NCI-H524 (cell line): ENCODE measurements around the gene JDP2.

Experiments used
- DNase-seq, 2 experiments: peaks; one replicate each; lab custom pipeline; 2025; lab: John Stamatoyannopoulos, UW

The JDP2 gene

DNA sequence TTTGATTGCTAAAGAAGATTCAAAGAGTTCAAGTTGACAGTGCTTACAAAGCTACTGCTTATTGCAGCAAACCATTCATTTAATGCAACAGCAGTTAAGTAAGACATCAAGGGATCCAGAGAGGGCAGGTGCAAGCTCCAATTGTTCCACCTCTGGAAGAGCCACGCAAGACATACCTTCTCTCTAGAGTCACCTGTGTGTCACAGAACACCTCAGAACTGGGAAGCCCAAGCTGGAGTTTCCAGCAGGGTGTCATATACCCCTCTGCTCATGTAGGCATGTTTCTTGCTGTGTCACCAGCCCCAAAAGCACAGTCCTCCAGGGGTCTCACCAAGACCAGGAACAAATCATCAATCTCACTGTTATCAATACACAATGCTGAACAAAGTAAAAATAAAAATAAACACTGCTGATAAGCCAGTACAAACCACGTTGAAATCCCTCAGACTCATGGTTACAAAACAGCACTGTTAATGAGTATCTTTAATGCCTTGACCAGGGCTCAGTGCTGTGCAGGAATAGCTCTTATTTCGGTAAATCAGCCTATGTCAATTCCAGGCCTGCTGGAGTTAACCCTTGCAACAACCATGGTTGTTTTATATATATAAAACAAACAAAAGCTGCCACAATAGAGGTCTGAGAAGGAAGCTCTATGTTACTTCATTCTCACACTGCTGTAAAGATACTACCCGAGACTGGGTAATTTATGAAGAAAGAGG is 57.0 kb downstream of the JDP2 start:
- DNase-seq = no peak

- DNase-seq = no peak
Observed at GRCh38 chr14:75486318-75486717, 58.5 kb downstream of the JDP2 start.

DNA sequence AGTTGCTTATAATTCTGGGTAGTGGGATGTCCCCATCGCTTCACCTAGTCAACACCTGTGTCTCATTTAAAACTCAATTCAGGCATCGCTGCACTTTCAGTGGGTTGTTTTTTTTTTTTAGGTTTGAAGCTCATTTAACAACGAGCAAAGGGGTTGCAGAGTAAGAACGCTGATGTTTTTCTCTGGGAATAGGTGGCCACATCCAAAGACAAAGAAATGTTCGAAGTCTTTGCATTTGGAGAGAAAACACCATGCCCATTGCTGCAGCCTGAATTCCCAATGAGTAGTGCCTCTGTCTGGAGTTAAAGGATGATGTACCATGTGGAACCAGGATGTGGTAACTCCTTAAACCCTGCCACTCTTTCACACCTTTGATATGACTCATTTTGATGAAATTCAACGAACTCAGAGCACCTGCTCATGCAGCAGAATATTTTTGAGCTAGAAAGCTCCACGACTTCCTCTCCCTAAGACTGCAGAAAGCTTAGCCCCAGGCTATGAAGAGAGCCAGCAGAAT is 59.4 kb downstream of the JDP2 start:
- DNase-seq = no peak

GRCh38 chr14:75489480-75489837 is 61.6 kb downstream of the JDP2 start:
- DNase-seq = no peak

DNA sequence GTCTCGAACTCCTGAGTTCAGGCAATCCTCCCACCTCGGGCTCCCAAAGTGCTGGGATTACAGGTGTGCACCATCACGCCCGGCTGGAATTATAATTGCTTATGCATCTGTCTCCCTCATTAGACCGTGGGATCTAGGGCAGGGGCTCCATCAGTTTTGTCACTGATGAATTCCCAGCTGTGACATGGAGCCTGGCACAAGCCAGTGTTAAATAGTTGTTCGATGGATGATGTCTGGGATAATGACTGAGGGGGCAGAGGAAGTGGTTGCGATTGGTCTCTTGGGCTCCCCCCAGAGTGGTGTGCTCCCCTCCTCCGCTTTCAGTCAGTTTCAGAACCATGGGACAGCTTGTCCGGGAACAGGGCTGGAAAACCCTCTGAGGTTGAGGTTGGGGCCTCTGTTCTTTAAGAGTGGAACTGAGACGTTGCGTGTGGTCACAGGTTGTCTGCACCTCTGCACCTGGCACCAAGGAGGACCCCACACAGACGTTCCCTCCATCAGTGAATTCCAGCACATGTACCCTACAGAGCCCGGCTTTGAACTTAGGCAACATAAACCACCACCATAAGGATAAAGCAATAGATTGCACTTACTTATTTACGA is 63.7 kb downstream of the JDP2 start:
- DNase-seq = no peak

- DNase-seq = no peak
Observed at GRCh38 chr14:75492832-75493591, 65.2 kb downstream of the JDP2 start.

GRCh38 chr14:75493592-75494087 is 65.8 kb downstream of the JDP2 start:
- DNase-seq = no peak

DNA sequence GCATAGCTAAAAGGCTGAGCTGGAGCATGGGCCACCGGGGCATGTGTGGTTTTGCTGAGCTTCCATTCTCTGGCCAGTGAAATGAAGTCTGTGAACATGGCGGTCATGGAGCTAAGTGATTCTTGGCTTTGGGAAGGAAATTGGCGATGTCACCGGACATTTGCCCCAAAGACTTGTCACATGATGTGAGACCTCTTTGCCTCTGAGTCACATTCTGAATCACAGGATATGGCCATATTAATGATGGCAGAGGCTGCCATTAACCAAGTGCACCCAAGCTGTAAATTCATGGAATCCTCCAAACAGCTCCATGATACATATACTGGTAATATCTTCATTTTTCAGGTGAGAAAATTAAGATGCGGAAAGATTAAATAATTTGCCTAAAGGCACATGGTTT is 67.1 kb downstream of the JDP2 start:
- DNase-seq = no peak

DNA sequence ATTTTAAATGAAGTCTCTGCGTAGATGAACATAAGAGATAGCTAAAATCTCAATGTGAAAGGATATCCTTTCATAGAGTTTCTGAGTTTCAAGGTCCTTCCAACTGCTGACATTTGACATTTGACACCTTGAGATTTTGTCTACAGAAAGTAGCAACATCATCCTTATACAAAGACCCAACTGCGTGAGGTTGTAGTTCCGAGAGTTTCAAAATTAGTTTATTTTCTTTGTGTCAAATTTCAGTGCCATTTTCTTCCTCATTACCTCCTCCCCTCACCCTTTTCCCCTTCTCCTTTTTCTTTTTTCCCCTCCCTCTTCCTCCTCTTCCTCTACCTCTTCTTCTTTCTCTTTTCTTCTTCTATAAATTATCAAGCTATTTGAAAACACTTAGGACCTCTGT is 67.6 kb downstream of the JDP2 start:
- DNase-seq = no peak

- DNase-seq = no peak
Observed at GRCh38 chr14:75495882-75496281, 68.1 kb downstream of the JDP2 start.

DNA sequence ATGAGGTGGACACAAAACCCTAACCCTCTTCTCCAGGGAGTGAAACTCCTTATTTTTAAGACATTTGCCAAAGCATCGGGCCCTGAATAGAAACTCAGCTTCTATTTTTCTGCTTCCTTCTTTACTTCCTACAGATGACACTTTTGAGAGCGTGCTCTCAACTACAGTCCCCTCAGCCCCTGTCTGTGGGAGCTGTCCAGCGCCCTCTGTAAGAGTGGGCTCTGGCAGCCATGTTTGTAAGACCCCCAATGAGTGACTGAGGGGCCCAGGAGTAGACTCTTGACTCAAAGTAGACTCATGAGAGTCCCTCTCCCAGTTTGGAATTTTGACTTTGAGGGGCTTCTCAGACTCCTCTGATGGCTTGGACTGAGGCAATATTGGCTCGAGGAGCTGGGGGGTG is 68.9 kb downstream of the JDP2 start:
- no peak for DNase-seq

- no peak for DNase-seq
Observed at GRCh38 chr14:75497191-75497590, 69.4 kb downstream of the JDP2 start.

GRCh38 chr14:75497701-75498100 is 69.9 kb downstream of the JDP2 start:
- DNase-seq = no peak

DNA sequence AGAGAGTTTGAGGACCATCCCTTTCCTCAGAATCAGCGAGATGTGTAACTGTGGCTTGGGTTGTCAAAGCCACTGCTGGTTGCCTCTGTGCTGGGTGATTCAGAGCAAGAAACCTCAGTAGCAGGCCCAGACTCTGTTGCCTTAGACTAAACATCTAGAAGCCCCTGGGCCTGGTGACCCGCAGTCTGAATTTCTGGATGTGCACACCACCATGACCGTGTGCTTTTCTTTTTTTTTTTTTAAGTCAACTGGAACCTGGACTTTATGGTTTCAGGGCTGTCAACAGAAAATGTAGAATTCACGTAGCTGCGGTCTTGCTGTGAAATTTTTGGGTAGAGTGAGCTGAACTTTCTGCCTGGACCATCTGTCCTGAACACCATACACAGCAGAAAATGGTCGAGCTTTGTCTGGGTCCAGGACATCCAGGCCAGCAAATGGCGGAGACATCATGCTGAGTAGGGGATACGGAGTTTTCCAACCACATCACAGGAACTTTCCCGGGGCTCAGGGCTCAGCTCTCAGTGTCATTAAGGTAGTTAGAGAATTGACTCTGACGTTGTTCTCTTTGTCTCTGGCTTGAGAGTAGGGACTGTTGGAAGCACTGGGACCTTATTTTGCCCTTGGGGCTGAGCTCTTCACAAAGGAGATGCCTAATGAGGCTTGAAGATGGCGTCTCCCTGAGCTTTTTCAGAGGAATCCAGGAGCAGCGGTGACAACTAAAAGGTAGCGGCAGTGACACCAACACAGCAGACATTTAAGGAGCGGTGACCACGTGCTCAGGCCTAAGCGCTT is 71.5 kb downstream of the JDP2 start:
- DNase-seq = no peak

DNA sequence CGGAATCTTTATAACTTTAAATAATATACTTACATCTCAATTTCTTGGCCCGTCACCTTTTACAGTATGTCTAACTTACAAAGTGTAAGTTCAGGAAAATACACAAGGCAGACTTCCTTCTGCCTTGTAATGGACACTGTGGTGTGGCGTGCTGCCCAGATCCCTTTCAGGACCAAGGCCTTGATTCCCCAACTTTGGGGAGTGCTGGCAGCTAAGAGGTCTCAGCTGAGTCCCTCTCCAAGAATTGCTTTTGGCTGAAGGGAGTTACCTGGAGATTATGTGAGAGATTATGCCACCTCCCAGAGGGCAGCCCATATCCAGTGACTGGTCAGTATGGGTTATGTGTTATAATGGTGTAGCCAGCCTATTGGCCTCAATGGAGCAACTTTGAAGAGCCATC is 73.3 kb downstream of the JDP2 start:
- no peak for DNase-seq

GRCh38 chr14:75504411-75504810 is 76.6 kb downstream of the JDP2 start:
- DNase-seq = no peak

GRCh38 chr14:75506930-75507329 is 79.1 kb downstream of the JDP2 start:
- no peak for DNase-seq

- no peak for DNase-seq
Observed at GRCh38 chr14:75510547-75510946, 82.7 kb downstream of the JDP2 start.

GRCh38 chr14:75511201-75511600 is 83.4 kb downstream of the JDP2 start:
- DNase-seq = no peak

DNA sequence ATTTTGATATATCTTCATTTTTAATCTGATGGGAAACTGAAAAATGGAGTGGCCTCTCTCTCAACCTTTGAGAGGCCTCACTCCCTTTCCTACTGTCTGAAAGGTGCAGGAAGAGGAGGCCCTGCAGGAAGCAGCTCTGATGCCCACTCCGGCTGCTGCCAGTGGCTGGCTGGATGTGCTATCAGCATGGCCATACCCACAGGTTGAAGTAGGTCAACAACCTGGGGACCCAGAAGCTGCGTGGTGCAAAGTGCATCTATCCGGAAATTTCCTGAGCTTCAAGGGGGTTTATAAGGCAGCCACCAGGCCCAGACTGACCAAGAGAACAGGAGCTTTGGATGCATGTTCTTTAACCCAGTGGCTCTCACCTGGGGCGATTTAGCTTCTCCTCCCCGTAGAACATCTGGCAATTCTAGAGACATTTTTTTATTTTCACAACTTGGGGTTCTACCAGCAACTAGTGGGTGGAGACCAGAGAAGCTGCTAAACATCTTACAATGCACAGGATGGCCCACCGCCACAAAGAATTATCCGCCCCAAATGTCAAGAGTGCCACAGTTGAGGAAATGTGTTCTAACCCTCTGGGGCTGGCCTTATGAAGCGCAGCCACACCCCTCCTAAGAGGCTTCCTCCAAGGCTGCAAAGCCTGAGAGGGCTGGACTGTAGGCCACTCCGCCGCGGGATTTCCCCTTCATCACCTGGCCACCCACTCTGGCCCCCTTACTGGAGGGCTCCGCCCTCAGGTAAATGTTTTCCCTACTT is 86.3 kb downstream of the JDP2 start:
- no peak for DNase-seq
